GM19328 (cell line): ENCODE data around the gene DES.
"Not testable (repeated sequence)": the region's sequence is repeated elsewhere in the genome, so short reads cannot be mapped to it uniquely, and the experiment has no call there.

Experiments used
- ATAC-seq: cut with Tn5 transposase; IDR thresholded peaks from one replicate; pipeline ENCODE4 v1.9.1; 2021; ENCODE audit warnings: mild to moderate bottlenecking, moderate library complexity; ENCODE audit not compliant: unreplicated experiment

DES gene

GRCh38 chr2:219418155-219419011 is at the start of gene DES:
TSS of gene DES (plus strand) at chr2:219418377. CDS start at chr2:219418463, 86 bp downstream.
- no peak for ATAC-seq

- no peak for ATAC-seq
These were observed 49.4 kb upstream of the DES start for GRCh38 chr2:219368690-219369191.

GRCh38 chr2:219369447-219369861 is 48.7 kb upstream of the DES start:
- no peak for ATAC-seq

GRCh38 chr2:219378163-219378851 is 39.9 kb upstream of the DES start:
- no peak for ATAC-seq

GRCh38 chr2:219380926-219381325 is 37.3 kb upstream of the DES start:
- ATAC-seq = no peak

- no peak for ATAC-seq
These were observed 36.7 kb upstream of the DES start for GRCh38 chr2:219381448-219381847.

- no peak for ATAC-seq
These were observed 34.0 kb upstream of the DES start for GRCh38 chr2:219384083-219384713.

- ATAC-seq = no peak
These were observed 33.3 kb upstream of the DES start for GRCh38 chr2:219384859-219385258.

GRCh38 chr2:219385958-219386520 is 32.1 kb upstream of the DES start:
- no peak for ATAC-seq

GRCh38 chr2:219386532-219387280 is 31.5 kb upstream of the DES start:
- no peak for ATAC-seq

GRCh38 chr2:219387306-219388120 is 30.7 kb upstream of the DES start, which contains the start of gene DNPEP:
TSS of gene DNPEP (minus strand) at chr2:219387912. CDS start at chr2:219387794, 118 bp downstream.
- peak; percentile 63 for ATAC-seq

- ATAC-seq = peak; percentile 67
These were observed 29.9 kb upstream of the DES start for GRCh38 chr2:219388121-219388906.

- ATAC-seq = no peak
These were observed 29.3 kb upstream of the DES start for GRCh38 chr2:219388907-219389156.

- no peak for ATAC-seq
These were observed 25.4 kb upstream of the DES start for GRCh38 chr2:219392754-219393153.

GRCh38 chr2:219395056-219395455 is 23.1 kb upstream of the DES start:
- not testable (repeated sequence) for ATAC-seq

- no peak for ATAC-seq
These were observed 22.6 kb upstream of the DES start for GRCh38 chr2:219395609-219396008.

- no peak for ATAC-seq
These were observed 21.2 kb upstream of the DES start for GRCh38 chr2:219396863-219397457.

GRCh38 chr2:219398721-219399363 is 19.3 kb upstream of the DES start:
- ATAC-seq = no peak
